Measurements from ENCODE around the gene SLC26A9.
"Not testable (repeated sequence)": the region's sequence is repeated elsewhere in the genome, so short reads cannot be mapped to it uniquely, and the experiment has no call there.

SLC26A9 gene

GRCh38 chr1:205879974-205880373, 63.3 kb downstream of the SLC26A9 start:
- no peak overlapping the region for H3K4me3 ChIP-seq (ENCODE audit: low read depth, low read length)
- no peak for TF ChIP-seq CTCF (IDR thresholded peaks at IDR 0.05; ENCODE audit: insufficient read depth, low read depth, low read length, missing control alignments)
- no peak for DNase-seq (ENCODE audit: low read depth)

GRCh38 chr1:205878026-205878425, 65.2 kb downstream of the SLC26A9 start:
- no peak for TF ChIP-seq CTCF (IDR thresholded peaks at IDR 0.05; ENCODE audit: insufficient read depth, low read depth, low read length, missing control alignments)
- no peak for DNase-seq (ENCODE audit: low read depth)
- no peak overlapping the region for H3K4me3 ChIP-seq (ENCODE audit: low read depth, low read length)

DNA sequence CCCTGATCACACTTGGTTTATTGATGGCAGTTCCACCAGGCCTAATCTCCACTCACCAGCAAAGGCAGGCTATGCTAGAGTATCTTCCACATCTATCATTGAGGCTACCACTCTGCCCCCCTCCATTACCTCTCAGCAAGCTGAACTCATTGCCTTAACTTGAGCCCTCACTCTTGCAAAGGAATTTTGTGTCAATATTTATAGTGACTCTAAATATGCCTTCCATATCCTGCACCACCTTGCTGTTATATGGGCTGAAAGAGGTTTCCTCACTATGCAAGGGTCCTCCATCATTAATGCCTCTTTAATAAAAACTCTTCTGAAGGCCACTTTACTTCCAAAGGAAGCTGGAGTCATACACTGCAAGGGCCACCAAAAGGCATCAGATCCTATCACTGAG, 70.1 kb downstream of the SLC26A9 start:
- not testable (repeated sequence) for DNase-seq (ENCODE audit: low read depth); H3K4me3 ChIP-seq (ENCODE audit: low read depth, low read length)

DNA sequence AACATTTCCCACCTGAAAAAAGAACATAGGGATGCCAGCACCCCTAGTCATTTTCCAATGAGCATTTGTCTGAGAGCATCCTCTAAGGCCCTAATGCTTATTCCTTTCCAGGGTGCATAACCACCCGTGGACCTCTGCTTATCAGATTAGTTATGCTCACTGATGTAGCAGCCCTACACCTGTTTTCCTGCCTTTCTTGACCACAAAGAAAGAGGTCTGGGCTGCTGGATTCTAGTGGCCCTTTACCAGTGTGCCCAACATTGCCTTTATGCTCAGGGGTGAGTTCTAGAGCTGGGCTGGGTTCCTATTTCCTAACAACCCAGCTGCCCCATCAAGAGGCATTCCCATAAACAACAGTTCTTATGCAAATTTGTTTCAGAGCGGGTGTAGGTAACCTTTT, 73.0 kb downstream of the SLC26A9 start:
- TF ChIP-seq CTCF (IDR thresholded peaks at IDR 0.05; ENCODE audit: insufficient read depth, low read depth, low read length, missing control alignments): no peak
- H3K4me3 ChIP-seq (ENCODE audit: low read depth, low read length): no peak overlapping the region
- DNase-seq (ENCODE audit: low read depth): no peak
